ENCODE results near the gene CCDC183.
"Not testable (repeated sequence)": the region's sequence is repeated elsewhere in the genome, so short reads cannot be mapped to it uniquely, and the experiment has no call there.

The CCDC183 gene

DNA sequence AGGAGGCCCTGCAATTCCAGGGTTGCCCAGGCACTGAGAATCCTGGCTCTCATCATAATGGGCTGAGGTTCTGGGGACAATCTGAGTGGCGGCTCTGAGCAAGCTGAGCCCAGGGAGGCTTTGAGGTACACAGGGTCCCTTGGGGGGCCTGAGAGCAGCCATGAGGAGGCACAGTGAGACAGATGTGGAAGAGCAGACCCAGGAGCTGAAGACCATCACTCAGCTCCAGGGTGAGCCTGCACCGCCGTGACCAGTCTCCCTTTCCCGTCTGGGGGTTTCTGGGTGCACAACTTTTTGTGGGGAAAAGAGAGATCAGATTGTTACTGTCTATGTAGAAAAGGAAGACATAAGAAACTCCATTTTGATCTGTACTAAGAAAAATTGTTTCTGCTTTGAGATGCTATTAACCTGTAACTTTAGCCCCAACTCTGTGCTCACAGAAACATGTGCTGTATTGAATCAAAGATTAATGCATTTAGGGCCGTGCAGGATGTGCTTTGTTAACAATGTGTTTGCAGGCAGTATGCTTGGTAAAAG lies at the start of gene CCDC183:
Gene CCDC183, plus strand, starts transcription at position 101 of the 537 bp plus-strand sequence. Its CDS starts 60 bp downstream, at position 161.
- no peak for DNase-seq (ENCODE audit: low read depth in 4 of 4, low spot score in 1 of 4)

DNA sequence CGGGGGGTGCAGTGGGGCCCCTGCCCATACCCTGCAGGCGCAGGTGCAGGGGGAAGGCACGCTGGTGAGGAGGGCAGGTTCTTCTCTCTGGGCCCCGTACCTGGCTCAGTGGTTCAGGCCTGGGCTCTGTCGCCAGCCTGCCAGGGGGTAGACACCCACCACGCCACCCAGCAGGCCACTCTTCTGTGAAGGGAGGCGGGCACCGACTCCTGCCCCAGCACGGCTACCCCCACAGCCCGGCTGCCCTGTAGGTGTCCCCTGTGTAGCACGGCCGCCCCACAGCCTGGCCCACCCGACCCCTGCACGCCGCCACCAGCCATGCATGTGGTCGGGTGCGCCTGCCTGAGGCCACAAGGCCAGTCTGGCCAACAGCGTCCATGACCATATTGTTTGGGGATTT lies 49.5 kb upstream of the CCDC183 start:
- DNase-seq (ENCODE audit: low read depth in 4 of 4, low spot score in 1 of 4): no peak

DNA sequence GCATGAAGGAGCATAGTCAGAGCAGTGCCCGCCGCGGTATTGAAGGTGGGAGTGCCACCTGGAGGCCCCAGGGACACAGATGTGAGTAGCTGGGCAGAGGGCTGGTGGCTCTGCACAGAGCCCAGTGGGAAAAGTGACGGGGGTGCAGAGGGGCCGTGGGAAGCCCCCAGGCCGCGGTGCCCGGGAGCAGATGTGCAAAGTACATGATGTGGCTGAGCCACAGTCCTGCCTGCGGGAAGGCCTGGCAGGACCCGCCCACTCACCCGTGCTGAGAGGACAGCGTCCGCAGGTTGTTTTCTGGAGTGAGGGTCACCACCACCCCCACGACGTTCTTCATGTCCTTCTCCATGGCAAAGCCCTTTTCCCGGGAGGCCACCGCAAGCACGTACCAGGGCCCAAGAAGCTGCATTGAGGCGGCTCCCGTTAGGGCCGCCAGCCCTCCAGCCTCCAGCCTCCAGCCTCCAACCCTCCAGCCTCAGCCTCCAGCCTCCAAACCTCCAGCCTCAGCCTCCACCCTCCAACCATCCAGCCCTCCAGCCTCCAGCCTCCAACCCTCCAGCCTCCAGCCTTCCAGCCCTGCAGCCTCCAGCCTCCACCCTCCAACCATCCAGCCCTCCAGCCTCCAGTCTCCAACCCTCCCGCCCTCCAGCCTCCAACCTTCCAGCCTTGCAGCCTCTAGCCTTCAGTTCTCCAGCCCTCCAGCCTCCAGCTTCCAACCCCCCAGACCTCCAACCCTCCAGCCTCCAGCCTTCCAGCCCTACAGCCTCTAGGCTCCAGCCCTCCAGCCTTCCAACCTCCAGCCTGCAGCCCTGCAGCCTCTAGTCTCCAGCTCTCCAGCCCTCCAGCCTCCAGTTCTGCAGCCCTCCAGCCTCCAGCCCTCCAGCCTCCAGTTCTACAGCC lies 48.7 kb upstream of the CCDC183 start:
- no peak for DNase-seq (ENCODE audit: low read depth in 4 of 4, low spot score in 1 of 4)

DNA sequence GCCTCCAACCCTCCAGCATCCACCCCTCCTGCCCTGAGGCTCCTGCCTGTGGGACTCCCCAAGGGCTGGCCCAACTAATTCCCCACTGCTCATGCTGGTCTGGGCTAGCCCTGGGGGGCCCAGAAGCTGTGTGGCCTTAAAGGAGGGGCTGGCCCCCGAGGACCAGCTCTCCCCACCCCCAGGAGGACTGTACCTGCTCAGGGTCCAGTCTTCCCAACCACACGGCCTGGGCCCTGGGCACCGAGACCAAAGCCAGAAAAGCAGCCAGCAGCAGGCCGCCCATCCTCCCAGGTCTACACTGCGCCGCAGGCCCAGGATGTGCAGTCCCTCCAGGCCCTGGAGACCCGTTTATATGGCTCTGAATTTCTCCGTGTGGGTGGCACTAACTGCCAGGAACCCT lies 47.9 kb upstream of the CCDC183 start, which contains the start of gene LCN6:
Gene LCN6, minus strand, starts transcription at position 325 of the 400 bp plus-strand sequence. Its CDS starts 42 bp downstream, at position 283.
- DNase-seq (ENCODE audit: low read depth in 4 of 4, low spot score in 1 of 4): no peak

DNA sequence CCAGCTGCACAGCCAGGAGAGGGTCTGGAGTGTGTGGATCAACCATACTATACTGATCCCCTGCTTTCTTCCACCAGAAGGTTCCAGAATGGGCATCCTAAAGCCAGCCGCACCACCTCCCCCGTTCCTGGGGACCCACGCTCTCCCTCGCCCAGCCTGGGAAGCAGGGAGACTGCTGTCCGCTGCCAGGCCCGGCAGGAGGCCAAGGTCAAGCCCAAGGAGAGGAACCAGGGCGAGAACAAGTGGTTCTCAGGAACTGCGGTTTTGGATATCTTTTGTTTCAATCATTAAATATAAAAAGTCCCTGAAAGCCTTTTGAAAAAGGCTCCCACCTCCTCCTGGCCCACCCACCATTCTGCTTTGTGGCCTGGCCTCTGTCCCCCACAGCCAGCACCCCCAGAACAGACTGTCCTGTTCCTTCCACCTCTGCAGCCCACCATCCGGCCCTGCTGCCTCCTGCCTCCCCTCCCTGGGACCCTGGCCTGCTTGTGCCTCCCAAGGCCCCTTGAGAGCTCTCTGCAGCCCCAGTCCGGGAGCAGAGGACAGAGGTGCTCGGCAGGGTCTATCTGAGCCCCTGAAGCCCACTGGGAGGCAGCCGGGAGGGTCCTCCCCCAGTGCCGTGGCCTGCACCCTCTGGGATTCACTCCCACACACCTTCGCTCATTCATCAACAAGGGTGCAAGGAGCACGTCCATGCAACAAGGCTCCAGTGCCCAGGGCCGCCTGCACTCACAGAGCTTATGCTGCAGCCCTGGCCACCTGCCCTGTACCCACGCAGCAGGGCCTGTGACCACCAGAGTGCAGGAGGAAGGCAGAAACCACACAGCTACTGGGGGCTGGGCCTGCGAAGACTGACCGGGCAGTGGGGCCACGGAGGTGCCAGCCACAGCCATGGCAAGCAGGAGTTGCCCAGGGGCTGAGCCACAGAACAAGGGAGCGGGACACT lies 47.2 kb upstream of the CCDC183 start:
- no peak for DNase-seq (ENCODE audit: low read depth in 4 of 4, low spot score in 1 of 4)

DNA sequence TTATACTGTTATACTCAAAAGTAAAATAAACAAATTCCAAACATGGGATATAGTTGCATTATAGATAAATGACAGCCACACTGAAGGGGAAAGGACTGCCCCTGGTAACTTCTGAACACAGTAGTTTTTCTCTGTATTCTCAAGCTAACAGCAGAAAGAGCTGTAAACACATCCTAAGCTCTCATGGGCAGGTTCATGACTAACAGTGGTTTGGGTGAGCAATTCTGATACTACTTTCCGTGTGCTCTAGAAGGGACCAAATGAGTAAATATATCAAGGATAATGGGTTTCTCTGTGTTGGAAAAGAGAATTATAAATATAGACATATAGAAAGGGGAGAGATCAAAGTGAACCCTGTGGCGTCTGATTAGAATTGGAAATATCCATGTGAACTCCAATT lies 45.6 kb upstream of the CCDC183 start:
- no peak for DNase-seq (ENCODE audit: low read depth in 4 of 4, low spot score in 1 of 4)

DNA sequence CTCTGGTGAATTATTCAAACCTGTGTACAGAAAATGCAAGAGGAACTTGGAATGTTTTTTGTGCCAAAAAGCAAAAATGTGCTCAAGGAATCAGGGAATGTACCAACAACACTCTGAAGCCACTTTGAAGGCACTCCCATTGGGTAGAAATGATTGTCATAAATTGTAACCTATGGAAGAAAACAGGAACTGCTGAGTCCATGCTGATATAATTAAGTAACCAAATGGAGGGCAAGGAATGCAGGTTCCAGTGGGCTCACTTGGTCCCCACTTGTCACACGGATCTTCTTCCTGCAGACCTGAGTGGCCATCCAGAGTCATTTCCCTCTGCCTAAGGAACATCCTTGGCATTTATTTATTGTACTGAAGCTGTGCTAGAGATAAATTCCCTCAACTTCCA lies 44.9 kb upstream of the CCDC183 start:
- DNase-seq (ENCODE audit: low read depth in 4 of 4, low spot score in 1 of 4): no peak

DNA sequence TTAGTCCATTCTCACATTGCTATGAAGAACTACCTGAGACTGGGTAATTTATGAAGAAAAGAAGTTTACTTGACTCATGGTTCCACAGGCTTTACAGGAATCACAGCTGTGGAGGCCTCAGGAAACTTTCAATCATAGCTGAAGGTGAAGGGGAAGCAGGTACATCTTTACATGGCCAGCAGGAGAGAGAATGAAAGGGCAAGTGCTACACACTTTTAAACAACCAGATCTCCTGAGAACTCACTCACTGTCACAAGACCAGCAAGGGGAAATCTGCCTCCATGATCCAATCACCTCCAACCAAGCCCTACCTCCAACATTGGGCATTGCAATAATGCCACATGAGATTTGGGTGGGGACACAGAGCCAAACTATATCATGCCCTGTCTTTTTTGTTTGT lies 44.3 kb upstream of the CCDC183 start:
- no peak for DNase-seq (ENCODE audit: low read depth in 4 of 4, low spot score in 1 of 4)

DNA sequence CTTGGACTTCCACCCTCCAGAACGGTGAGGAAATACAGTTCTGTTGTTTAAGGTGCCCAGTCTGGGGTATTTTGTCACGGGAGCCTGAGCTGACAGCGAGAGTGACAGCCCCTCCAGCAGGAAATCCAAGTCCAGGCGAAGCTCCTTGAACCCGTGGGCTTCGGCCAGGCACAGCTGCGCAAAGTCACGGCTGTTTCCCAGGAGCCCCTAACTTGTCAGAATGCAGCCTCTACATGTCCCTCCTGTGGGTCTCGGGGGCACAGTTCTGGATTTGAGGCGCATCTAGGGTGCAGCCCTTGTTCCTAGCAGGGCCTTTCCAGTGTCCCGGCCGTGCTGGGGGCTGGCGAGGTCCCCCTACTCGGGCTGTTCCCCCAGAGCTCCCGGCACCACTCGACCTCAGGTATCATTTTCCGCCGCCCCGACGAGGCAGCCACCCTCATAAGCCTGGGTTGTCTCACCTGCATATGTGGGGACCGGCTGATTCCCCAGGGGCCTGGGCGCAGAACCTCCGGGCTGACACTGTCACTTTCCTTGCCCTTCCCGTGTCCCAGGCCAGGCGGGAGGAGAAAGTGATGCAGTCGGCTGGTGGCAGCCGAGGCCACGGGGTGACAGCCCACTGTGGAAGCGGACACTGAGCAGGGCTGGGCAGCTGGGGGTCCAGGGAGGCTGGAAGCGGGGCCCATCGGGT lies 42.6 kb upstream of the CCDC183 start:
- DNase-seq (ENCODE audit: low read depth in 4 of 4, low spot score in 1 of 4): no peak

DNA sequence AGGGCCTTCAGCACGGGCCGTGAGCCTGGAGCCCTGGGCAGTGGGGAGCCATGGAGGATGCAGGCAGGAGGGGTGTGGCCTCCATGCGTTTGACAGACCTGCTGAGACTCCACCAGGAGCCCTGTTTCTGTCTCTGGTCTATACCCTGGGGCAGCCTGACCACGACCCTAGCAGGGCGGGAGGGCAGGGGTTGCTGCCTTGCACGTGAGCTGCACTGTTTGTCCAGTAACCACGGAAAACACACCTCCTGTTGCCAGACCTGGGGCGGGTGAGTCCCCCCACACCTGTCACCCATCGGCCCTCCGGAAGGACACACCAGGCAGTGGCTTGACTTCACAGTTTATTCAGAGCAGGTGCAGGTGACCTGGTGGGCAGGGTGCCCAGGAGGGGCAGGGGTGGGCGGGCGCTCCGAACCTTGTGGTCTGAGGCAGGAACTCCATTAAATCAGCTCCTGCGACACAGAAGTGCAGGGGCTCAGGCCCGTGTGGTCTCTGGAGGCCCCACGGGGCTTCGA lies 42.0 kb upstream of the CCDC183 start:
- DNase-seq (ENCODE audit: low read depth in 4 of 4, low spot score in 1 of 4): no peak

DNA sequence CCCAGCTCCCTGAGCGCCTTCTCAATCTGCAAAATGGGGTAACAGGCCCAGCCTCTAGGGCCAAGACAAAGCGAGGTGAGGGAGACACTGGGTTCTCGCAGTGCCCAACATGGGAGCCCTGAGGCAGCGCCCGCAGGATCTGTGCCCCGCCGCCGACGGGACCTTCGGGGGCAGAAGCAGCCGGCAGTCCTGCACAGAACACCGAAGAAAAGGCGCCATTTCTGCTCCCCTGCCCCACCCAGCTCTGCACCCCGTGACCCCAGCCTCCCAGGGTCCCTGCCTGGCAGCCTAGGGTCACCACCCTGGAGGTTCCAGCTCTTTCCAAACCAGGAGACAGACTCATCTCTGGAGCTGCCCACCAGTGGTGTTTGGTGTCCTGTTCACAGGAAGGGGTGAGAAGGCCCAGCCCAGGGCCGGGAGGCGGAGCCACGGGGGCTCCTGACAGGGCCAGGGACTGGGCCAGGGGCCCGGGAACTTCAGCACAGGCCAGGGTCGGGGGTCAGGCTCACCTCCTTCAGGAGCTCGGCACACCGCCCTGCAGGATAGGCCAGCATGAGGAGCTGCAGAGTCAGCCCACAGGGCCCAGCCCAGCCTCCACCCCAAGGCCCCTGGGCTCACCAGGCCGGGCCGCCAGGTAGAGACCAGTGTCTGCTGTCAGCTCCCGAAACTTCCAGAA lies 41.4 kb upstream of the CCDC183 start:
- DNase-seq (ENCODE audit: low read depth in 4 of 4, low spot score in 1 of 4): no peak

DNA sequence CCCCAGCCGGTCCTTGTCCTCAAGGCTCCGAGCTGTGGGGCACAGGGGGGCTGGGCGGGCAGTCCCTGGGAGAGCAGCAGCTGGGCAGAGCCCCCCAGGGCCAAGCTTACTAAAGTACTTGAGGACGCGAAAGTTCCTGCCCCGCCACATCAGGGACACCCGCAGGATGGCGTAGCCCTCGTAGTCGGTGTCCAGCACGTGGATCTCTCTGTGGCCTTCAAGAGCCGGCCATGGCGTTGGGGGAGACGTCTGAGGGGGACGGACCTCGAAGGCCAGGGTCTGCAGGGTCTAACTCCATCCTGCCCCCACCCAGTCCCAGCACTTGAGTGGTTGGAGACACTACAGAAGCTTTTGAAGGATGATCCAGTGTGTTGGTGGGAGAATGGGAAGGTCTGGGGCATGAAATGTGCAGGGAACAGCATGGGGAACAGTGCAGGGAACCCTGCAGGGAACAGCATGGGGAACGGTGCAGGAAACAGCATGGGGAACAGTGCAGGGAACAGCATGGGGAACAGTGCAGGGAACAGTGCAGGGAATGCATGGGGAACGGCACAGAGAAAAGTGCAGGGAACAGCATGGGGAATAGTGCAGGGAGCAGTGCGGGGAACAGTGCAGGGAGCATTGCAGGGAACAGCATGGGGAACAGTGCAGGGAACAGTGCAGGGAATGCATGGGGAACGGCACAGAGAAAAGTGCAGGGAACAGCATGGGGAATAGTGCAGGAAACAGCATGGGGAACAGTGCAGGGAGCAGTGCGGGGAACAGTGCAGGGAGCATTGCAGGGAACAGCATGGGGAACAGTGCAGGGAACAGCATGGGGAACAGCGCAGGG lies 40.6 kb upstream of the CCDC183 start:
- not testable (repeated sequence) for DNase-seq (ENCODE audit: low read depth in 4 of 4, low spot score in 1 of 4)

DNA sequence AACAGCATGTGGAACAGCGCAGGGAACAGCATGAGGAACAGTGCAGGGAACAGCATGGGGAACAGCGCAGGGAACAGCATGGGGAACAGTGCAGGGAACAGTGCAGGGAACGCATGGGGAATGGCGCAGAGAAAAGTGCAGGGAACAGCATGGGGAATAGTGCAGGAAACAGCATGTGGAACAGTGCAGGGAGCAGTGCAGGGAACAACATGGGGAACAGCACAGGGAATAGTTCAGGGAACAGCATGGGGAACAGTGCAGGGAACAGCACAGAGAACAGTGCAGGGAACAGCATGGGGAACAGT lies 40.1 kb upstream of the CCDC183 start:
- no peak for DNase-seq (ENCODE audit: low read depth in 4 of 4, low spot score in 1 of 4)

DNA sequence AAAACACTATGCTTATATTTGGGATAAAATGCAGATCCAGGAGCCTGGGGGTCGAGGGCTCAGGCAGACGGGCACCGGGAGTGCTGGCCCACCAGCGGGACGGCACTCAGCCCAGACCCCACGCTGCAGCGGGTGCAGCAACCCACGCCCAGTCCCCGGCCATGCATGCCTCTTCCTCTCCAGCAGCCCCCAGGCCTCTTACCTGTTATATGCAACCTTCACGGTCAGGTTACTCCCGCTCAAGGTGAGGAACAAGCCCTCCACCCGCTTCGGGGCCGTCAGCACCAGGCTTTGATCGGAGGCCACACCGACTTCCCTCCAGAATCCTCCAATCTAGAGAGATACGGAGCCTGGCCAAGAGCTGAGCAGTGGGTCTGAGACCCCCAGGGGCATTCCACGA lies 39.3 kb upstream of the CCDC183 start:
- DNase-seq (ENCODE audit: low read depth in 4 of 4, low spot score in 1 of 4): no peak

DNA sequence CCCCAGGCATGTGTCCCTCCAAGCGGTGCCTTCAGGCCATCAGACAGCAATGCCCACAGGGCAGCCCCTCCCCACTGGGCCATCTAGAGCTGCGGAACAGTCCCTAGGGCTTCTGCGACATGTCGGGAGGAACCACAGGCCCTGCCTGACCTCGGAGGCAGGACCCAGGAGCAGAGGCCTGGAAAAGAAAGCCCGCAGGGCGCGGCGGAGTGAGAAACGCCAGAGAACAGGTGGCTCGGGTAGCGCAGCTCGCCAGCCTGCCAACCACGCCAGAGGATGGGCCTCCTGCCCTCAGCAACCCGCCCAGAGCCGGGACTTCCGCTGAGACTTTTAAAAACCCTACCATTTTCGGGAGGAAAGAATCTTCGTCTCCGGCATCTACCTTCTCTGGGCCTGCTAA lies 38.8 kb upstream of the CCDC183 start:
- DNase-seq (ENCODE audit: low read depth in 4 of 4, low spot score in 1 of 4): no peak

DNA sequence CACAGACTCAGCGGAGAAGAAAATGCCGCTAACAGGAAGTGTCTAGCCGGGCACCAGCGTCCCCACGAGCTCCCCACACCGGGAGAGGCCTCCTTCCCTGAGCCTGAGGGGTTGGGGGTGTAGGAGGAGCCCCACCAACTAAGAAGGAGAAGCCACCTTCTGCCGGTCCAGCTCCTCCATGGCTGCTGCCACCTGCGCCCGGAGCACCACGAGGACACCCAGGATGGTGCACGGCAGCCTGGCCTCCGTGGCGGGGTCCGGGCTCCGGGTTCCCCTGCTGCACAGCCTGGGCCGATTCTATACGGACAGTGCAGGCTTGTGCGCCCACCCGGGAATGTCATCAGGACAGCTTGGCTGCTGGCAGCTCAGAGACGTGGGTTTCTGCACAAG lies 38.4 kb upstream of the CCDC183 start:
- no peak for DNase-seq (ENCODE audit: low read depth in 4 of 4, low spot score in 1 of 4)

DNA sequence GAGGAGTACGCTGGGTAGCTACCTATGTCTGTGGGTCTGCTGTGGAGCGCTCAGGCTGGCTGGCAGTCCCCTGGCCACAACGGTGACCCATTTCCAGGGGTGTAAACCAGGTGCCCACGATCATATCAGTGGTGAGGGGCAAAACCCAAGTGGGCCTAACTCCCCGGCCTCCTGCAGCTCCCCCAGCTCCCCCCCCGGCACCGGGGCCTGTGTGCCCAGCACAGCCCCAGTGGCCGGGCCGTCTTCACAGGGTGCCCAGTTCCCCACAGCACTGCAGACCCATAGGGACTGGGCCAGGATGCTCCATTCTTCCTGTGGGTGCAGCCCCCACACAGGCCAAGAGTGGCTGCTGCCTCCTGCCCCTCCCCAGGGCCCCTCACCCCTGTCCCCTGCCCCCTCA lies 37.1 kb upstream of the CCDC183 start:
- DNase-seq (ENCODE audit: low read depth in 4 of 4, low spot score in 1 of 4): no peak

DNA sequence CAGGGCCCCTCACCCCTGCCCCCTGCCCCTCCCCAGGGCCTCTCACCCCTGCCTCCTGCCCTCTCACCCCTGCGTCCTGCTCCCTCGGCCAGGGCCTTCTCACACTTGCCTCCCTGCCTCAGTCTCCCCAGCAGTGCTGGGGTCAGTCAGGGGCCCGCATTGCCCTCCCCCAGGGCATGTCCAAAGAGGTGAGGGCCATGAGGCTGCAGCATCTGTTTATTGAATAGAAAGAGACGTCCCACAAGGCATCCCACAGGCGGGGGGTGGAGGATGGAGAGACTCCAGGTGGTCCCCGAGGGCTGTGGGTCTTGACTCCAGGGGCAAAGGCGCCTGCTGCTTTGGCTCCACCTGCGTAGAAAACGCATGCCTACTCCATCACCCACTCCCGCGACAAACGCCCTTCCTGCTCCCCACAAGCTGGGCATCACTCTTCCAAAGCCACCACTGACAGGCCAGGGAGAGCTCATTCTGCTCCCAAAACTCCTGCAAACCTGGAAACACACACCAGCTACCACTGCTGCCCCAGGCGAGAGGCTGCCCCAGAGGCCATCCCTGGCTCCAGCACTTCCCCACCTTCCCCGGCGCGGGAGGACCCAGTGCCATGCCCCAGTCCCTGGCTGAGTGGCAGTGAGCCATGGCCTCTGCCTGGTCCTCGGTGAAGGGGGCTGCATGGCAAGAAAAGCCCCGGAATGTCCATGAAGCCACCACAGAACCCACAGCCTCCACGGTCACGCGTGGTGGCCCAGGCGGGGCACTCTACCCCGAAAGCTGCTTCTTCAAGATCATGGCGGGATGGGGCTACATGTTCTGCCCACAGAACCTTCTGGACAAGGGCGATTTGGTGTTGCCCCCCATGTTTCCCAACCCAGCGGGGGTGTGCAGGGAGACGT lies 36.5 kb upstream of the CCDC183 start:
- DNase-seq (ENCODE audit: low read depth in 4 of 4, low spot score in 1 of 4): no peak

DNA sequence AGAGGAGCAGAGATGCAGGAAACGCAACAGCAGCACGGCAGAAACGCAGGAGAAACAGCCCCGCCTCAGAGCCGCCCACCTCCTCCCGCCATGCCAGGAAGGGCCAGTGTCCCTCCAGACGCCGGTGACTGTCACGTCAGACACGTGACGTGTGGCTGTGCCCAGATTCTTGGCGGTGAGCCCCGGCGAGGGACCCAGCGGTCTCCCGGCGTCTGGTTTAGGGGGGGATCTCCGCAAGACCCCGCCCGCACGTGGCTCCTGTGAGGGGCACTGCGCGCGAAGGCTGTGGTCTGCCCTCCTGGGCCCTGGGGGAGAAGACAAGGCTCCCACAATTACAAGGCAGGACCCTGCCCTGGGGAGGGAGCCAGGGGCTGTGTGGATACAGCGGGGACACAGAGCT lies 35.7 kb upstream of the CCDC183 start:
- DNase-seq (ENCODE audit: low read depth in 4 of 4, low spot score in 1 of 4): no peak

Data from stimulated activated CD4-positive, alpha-beta T cell treated with anti-CD3 and anti-CD28 coated beads, Interleukin-1b, Interleukin-23, amount 100 ng/mL, for 24 hours (primary cell).